Parietal lobe (tissue), 1 donor: ENCODE results near the gene MGAT5B. TPM values are rescaled to one million over a fixed set of nuclear protein-coding genes. Genes with fewer than 3 reads are reported as not detected.

Experiments used
- total RNA-seq: library from RNA; depleted of rRNA; stranded (reverse); fragments of >200 nt; gene quantifications from one replicate; pipeline ENCODE4 v1.2.3, GENCODE V29; 2014

The MGAT5B gene
- total RNA-seq = 53.8 TPM

GRCh38 chr17:76868176-76868668 is at the start of gene MGAT5B:
Gene MGAT5B (plus strand): TSS chr17:76868404. CDS start chr17:76869030, 626 bp downstream.

Other genes with a start within 250 kb of the MGAT5B start
- 3.1 TPM for gene ST6GALNAC1, start 224.6 kb upstream of the MGAT5B start, total RNA-seq
- 38.8 TPM for gene MXRA7, start 157.4 kb upstream of the MGAT5B start, total RNA-seq
- 26.6 TPM for gene JMJD6, start 141.8 kb upstream of the MGAT5B start, total RNA-seq
- 21.3 TPM for gene METTL23, start 141.6 kb upstream of the MGAT5B start, total RNA-seq
- 130 TPM for gene SRSF2, start 131.1 kb upstream of the MGAT5B start, total RNA-seq
- gene MFSD11, start 130.3 kb upstream of the MGAT5B start, total RNA-seq = 91.1 TPM